MCF 10A (cell line): ENCODE measurements around the gene RERG. TPM values are rescaled to one million over a fixed set of nuclear protein-coding genes. Genes with fewer than 3 reads are reported as not detected.
A peak's percentile ranks its signal among the peaks of the same experiment; 100 is the strongest.

Experiments used
- BruUV-seq: library from RNA; stranded (reverse); fragments of 400-500 nt; replicated peaks from 2 replicates; lab custom pipeline; 2021; lab: Mats Ljungman, UMichigan
- CTCF ChIA-PET: fragments of 300-600 bp; sonication (Branson Sonifier 250); formaldehyde crosslinking; extraction: SDS; loops from one replicate; lab custom pipeline; 2021; ENCODE audit warnings: antibody characterized with exemption, inconsistent platforms; lab: Yijun Ruan, JAX
- POLR2A ChIA-PET: fragments of 300-600, 350-650 bp; sonication (Branson Sonifier 250); formaldehyde crosslinking; extraction: SDS; loops from one replicate; lab custom pipeline; 2020; ENCODE audit warnings: antibody characterized with exemption, inconsistent platforms; lab: Yijun Ruan, JAX
- DNase-seq: peaks from one replicate; pipeline ENCODE4 v3.0.0-alpha.2; 2018; ENCODE audit not compliant: unreplicated experiment
- H3K27ac Mint-ChIP-seq: one replicate; pipeline ENCODE4 v1.8.0; 2022; ENCODE audit warnings: mild to moderate bottlenecking, low read depth, mixed read lengths; ENCODE audit not compliant: unreplicated experiment
- H3K27me3 Mint-ChIP-seq: one replicate; pipeline ENCODE4 v1.8.0; 2022; ENCODE audit warnings: mixed read lengths; ENCODE audit not compliant: insufficient read depth, unreplicated experiment
- H3K36me3 Mint-ChIP-seq: one replicate; pipeline ENCODE4 v1.8.0; 2022; ENCODE audit warnings: mild to moderate bottlenecking, moderate library complexity, mixed read lengths; ENCODE audit not compliant: insufficient read depth, unreplicated experiment
- H3K4me1 Mint-ChIP-seq: one replicate; pipeline ENCODE4 v1.8.0; 2022; ENCODE audit warnings: mixed read lengths; ENCODE audit not compliant: insufficient read depth, unreplicated experiment
- H3K4me3 Mint-ChIP-seq: one replicate; pipeline ENCODE4 v1.8.0; 2022; ENCODE audit warnings: mild to moderate bottlenecking, moderate library complexity, mixed read lengths; ENCODE audit not compliant: unreplicated experiment
- H3K9me3 Mint-ChIP-seq: one replicate; pipeline ENCODE4 v1.8.0; 2022; ENCODE audit warnings: mixed read lengths; ENCODE audit not compliant: unreplicated experiment
- CTCF ChIP-seq: fragments of 200-600 bp; IDR thresholded peaks from one replicate; pipeline ENCODE4 v1.8.0; 2022; ENCODE audit warnings: antibody characterized with exemption, mild to moderate bottlenecking; ENCODE audit not compliant: unreplicated experiment
- intact Hi-C: fragments of 100-400 bp; cut with micrococcal nuclease; formaldehyde crosslinking; loops from 2 replicates; pipeline ENCODE4 v1.14.1; 2022
- total RNA-seq: library from RNA; stranded (reverse); gene quantifications from 2 replicates; pipeline ENCODE4 v1.2.3, GENCODE V29; 2022

The RERG gene
- total RNA-seq, 1 experiment from 2014 or later: 16.5 TPM

- BruUV-seq: no TSS peak
- intact Hi-C loops: no loop called here
- peaks cover 43% of the 10 kb centered on the region for H3K4me1 Mint-ChIP-seq
- no peaks in the 10 kb centered on the region for H3K36me3 Mint-ChIP-seq
- H3K27me3 Mint-ChIP-seq: no peaks in the 10 kb centered on the region
- ChIA-PET CTCF (interaction anchor here (0.8 to 9.9 kb wide), 9 partner anchors 41 to 468 kb away, joined by 3 to 109 read pairs (median 7); no protein-coding TSS in a partner anchor), POLR2A (interaction anchor here (1.0 kb wide), 1 partner anchor 9 kb away, joined by 3 read pairs; no protein-coding TSS in a partner anchor)
- TF ChIP-seq CTCF: no peak
- no peak for DNase-seq
- H3K4me3 Mint-ChIP-seq: peak overlapping the region; percentile 1
- peak overlapping the region; percentile 59 for H3K27ac Mint-ChIP-seq
- no peaks in the 10 kb centered on the region for H3K9me3 Mint-ChIP-seq
Observed at GRCh38 chr12:15225136-15225862, 4.1 kb upstream of the RERG start.

- H3K4me3 Mint-ChIP-seq: no peak overlapping the region
- H3K36me3 Mint-ChIP-seq: peaks cover 6% of the 10 kb centered on the region
- CTCF ChIA-PET: interaction anchor here (0.5 to 6.4 kb wide), 50 partner anchors 9 to 1051 kb away, joined by 3 to 228 read pairs (median 7); partner anchors contain the start of gene ART4
- no peaks in the 10 kb centered on the region for H3K27me3 Mint-ChIP-seq
- H3K9me3 Mint-ChIP-seq: no peaks in the 10 kb centered on the region
- no TSS peak for BruUV-seq
- intact Hi-C loops: loop anchor here (5.0 kb wide), 1 partner anchor 500 kb away; no protein-coding TSS in a partner anchor
- POLR2A ChIA-PET: interaction anchor here (0.6 to 5.3 kb wide), 5 partner anchors 12 to 376 kb away, joined by 3 to 34 read pairs (median 5); no protein-coding TSS in a partner anchor
- H3K4me1 Mint-ChIP-seq: peaks cover 36% of the 10 kb centered on the region
- no peak for DNase-seq
- TF ChIP-seq CTCF: no peak
- H3K27ac Mint-ChIP-seq: peak overlapping the region; percentile 68
Observed at GRCh38 chr12:15222219-15222618, 1.0 kb upstream of the RERG start.

- no peak for TF ChIP-seq CTCF
- peak overlapping the region; percentile 47 for H3K27ac Mint-ChIP-seq
- intact Hi-C loops: loop anchor here (2.0 to 5.0 kb wide), 2 partner anchors 222 to 498 kb away; no protein-coding TSS in a partner anchor
- ChIA-PET POLR2A (interaction anchor here (0.8 to 5.3 kb wide), 9 partner anchors 11 to 450 kb away, joined by 3 to 34 read pairs (median 5); a partner anchor contains a TSS), CTCF (interaction anchor here (0.7 to 6.4 kb wide), 48 partner anchors 7 to 635 kb away, joined by 3 to 228 read pairs (median 8); no protein-coding TSS in a partner anchor)
- peaks cover 6% of the 10 kb centered on the region for H3K36me3 Mint-ChIP-seq
- peaks cover 39% of the 10 kb centered on the region for H3K4me1 Mint-ChIP-seq
- no peaks in the 10 kb centered on the region for H3K9me3 Mint-ChIP-seq
- TSS peak; percentile 23 for BruUV-seq
- peak overlapping the region; percentile 80 for H3K4me3 Mint-ChIP-seq
- DNase-seq: no peak
- H3K27me3 Mint-ChIP-seq: no peaks in the 10 kb centered on the region
Observed at GRCh38 chr12:15220451-15220850, 766 bp downstream of the RERG start.

- H3K27ac Mint-ChIP-seq: no peak overlapping the region
- no peaks in the 10 kb centered on the region for H3K27me3 Mint-ChIP-seq
- intact Hi-C loops: no loop called here
- CTCF ChIA-PET: interaction anchor here (0.8 to 6.4 kb wide), 6 partner anchors 8 to 68 kb away, joined by 3 to 228 read pairs (median 10); no protein-coding TSS in a partner anchor
- peaks cover 44% of the 10 kb centered on the region for H3K4me1 Mint-ChIP-seq
- H3K9me3 Mint-ChIP-seq: no peaks in the 10 kb centered on the region
- POLR2A ChIA-PET: interaction anchor here (1.3 to 5.3 kb wide), 4 partner anchors 11 to 214 kb away, joined by 4 to 34 read pairs (median 7); no protein-coding TSS in a partner anchor
- H3K36me3 Mint-ChIP-seq: peaks cover 6% of the 10 kb centered on the region
- BruUV-seq: no TSS peak
- peak overlapping the region; percentile 28 for H3K4me3 Mint-ChIP-seq
- no peak for DNase-seq
- no peak for TF ChIP-seq CTCF
Observed at GRCh38 chr12:15218794-15219193, 2.4 kb downstream of the RERG start.
